LHCN-M2 (cell line): ENCODE results near the gene ZBTB21. TPM values are rescaled to one million over a fixed set of nuclear protein-coding genes. Genes with fewer than 3 reads are reported as not detected.
"Not testable (repeated sequence)": the region's sequence is repeated elsewhere in the genome, so short reads cannot be mapped to it uniquely, and the experiment has no call there.

ENCODE experiments used
- DNase-seq: peaks from one replicate; pipeline ENCODE4 v3.0.0-alpha.2; 2012; ENCODE audit warnings: low read depth
- total RNA-seq: library from RNA; depleted of rRNA; stranded (reverse); fragments of >200 nt; gene quantifications from 2 replicates; pipeline ENCODE4 v1.2.3, GENCODE V29; 2014

ZBTB21 gene
- total RNA-seq, 1 experiment from 2014 or later = 8.3 TPM

DNA sequence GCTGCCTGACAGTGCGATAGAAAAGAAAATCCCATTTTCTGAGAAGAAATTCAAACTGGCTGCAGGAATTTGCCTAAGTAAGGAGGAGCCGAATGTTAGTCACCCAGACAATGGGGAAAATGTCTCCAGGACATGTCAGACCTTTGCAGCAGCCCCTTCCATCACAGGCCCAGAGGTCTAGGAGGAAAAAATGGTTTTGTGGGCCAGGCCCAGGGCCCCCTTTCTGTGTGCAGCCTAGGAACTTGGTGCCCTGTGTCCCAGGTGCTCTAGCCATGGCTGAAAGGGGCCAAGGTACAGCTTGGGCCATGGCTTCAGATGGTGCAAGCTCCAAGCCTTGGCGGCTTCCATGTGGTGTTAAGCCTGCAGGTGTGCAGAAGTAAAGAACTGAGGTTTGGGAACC, 14.6 kb downstream of the ZBTB21 start:
- DNase-seq = no peak

DNA sequence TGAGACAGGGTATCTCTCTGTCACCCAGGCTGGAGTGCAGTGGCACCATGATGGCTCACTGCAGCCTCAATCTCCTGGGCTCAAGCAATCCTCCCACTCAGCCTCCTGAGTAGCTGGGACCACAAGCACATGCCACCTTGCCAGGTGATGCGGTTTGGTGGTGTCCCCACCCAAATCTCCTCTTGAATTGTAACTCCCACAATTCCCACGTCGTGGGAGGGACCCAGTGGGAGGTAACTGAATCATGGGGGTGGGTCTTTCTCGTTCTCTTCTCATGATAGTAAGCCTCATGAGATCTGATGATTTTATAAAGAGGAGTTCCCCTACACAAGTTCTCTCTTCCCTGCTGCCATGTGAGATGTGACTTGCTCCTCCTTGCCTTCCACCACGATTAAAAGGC, 15.5 kb downstream of the ZBTB21 start:
- DNase-seq = not testable (repeated sequence)

DNA sequence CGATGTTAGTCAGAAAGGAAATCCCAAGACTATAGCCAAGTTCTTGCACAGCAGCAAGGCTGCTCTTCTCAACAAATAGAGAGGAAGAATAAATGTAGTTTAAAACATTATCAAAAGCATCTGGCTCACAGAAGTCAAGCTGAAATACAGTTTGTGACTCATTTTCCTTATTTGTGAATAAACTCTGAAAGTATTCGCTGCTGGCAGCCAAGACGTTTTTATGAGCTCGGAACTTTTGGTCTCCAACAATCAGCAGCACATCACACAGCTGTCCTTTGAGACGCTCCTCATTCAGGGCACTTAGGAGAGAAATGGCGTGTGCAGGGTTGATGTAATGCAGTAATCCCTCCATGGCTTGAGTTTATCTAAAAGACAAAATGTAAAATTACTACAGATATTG, 16.4 kb downstream of the ZBTB21 start:
- DNase-seq = peak; percentile 81

DNA sequence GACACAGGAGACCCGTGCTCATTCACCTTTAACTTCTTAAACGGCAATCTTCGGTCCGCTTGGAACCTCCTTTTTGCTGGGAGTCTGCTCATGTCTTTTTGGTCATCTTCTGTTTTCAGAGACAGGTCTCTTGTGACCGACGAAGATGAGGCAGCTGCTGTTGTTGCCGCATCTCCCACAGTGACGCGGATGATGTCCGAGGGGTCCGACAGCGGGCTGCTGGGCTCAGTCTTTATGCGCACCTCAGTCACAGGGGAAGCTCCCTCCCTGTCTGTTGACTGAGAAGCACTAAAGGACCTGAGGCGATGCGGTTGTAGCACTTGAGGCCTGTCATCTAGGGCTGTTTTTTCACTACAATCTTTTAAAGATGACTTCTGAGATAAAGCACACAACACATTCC, 17.6 kb downstream of the ZBTB21 start:
- no peak for DNase-seq

DNA sequence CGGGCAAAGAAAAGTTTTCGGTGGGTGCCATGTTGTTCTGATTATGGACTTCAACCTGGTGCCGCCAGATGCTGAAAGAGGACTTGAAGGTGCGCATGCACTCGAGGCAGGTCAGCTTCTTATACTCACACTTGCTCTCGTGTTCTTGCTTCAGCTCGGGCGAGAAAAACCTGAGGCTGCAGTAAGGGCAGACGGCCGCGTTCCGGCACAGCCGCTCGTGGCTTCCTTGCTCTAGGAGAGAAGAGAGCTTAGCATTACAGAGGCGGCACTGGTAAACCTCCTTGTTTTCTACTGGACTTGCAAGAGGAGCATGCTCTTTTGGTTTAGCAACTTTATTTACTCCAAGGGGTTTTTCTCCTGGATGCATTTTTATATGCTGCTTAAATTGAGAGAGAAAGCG, 18.5 kb downstream of the ZBTB21 start:
- DNase-seq = no peak

DNA sequence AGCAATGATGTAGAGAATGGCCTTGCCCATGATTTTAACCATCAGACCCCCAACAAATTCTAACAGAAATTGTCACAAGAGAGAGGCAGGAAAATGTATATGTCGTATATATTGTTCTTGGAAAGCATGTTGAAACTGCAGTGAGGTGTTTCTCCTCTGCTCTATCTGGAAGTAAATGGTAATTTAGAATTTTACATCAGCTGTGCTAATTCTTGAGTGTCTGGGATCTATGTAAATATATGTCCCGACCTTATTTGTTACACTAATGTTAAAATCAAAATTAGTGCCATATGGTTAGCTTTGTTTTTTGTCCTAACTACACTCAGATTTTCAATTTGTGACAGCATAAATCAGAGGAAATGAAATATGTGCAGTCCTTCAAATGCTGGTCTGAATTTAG, 20.5 kb downstream of the ZBTB21 start:
- DNase-seq = no peak

DNA sequence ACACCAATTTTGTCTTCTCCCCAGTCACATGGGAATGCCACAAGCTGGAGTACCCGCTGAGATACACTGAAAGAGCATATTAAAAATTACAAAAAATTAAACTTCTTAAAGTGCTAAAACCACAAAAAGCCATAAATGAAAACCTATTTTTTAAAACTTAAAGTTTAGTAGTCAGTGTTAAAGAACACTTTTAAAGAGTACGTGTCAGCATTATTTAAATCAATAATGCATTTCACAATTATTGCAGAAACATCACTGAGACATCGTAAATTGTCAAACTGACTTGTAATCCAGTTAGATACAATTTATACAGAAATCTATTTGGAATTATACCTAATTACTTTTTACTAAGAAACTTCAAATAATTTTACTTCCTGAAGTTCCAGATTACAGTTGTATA, 22.9 kb downstream of the ZBTB21 start:
- DNase-seq = no peak

DNA sequence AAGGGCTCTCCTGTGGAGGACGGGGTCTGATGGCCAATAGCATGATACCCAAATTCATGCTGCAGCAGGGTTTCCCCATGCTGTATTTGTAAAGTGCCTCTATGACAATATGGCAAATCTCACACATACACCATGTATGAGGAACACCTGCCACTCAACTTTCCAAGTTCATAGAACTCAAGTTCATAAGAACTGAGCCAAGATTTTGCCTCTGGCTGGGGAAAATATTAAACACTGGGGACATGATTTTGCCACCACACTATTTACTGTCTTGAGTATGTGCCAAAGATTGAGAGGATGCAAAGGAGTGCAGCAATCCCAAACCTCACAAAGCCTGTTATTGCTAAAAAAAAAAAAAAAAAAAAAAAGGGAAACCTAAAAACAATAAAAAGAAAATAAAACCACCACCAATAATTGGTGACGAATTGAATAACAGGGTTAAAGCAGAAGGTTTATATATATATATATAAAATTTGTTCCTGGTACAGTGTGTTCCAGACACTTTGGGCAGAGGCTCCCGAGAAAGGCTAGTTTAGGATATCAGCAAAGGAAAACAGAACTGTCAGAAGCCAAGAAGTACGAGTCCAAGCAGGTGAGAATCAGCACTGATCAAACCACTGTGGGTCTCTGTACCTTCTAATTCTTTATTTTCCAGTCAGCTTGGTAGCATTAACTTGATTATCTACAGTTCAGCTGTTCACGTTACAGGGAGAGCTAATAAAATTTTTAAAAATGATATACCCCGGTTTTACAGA, 24.3 kb downstream of the ZBTB21 start:
- DNase-seq = no peak

DNA sequence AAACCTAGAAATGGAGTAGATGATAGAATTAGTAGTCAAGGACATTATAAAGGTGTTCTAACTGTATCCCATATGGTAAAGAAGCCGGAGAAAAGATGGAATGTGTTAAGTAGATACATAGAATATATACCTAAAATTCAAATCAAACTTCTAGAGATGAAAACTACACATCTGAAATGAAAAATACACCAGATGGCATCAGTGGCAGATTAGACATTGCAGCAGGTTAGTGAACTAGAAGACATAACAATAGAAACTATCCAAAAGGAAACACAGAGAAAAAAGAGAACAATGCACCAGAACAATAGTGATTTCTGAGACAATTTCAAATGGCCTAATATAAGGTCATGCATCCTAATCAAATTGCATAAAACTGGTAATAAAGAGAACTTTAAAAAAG, 26.9 kb downstream of the ZBTB21 start:
- DNase-seq = no peak

DNA sequence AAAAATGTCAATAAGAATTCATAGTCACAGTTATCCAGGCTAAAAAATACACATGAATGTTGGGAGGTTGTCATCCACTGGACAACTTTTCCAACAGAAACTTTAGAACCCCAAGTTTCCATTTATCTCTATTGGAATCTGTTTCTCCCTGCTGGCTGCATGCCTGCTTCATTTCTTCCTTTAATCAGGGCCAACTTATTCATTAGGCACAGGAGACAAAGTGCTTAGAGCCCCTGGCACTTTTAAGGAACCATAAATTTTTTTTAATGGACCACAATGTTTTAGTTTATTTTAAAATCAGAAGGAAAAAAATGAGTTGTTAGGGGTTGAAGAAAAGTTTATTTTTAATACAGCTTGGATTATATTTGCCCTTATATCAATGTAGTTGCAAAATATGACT, 29.6 kb downstream of the ZBTB21 start:
- no peak for DNase-seq

DNA sequence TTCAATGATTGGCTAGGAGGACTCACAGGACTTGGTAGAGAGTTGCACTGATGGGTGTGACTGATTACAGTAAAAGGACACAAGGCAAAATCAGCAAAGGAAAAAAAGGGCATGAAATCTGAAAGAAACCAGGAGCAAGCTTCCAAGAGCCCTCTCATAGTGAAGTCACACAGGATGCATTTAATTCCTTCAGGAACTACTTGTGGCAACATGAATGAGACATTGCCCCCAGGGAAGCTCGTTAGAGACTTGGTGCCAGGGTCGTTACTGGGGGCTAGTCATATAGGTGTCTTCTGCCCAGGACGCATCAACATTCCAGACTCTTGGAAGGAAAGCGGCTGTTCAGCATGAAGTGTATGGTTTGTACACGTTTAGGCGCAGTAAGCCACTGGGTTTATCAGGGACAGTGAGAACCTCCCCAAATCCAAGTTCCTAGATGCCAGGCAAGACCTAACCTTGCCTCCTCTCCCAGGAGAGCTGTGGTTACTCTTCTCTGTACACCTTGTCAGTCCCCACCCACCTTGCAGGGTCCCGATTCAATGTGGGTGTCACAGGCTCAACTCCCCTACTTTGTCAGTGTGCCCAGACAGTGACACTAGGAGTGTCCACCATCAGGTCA, 30.3 kb downstream of the ZBTB21 start:
- no peak for DNase-seq

DNA sequence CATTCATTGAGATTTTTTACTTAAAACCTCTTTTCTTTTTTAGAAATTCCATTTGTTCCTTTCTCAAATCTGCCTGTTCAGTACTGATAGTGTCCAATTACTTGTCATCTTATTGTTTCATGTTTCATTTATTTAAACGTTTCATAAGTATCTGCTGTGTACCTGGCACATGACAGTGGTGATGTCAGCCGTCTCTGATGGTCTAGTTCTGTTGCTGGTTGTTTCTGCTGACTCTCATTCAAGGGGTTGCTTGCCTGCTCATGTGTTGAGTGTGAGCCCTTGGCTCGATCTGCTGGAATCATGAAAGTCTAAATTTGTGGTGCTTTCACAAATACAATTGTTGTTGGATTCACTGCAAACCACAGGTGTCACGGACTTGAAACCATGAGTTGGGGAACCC, 30.8 kb downstream of the ZBTB21 start:
- DNase-seq = no peak

DNA sequence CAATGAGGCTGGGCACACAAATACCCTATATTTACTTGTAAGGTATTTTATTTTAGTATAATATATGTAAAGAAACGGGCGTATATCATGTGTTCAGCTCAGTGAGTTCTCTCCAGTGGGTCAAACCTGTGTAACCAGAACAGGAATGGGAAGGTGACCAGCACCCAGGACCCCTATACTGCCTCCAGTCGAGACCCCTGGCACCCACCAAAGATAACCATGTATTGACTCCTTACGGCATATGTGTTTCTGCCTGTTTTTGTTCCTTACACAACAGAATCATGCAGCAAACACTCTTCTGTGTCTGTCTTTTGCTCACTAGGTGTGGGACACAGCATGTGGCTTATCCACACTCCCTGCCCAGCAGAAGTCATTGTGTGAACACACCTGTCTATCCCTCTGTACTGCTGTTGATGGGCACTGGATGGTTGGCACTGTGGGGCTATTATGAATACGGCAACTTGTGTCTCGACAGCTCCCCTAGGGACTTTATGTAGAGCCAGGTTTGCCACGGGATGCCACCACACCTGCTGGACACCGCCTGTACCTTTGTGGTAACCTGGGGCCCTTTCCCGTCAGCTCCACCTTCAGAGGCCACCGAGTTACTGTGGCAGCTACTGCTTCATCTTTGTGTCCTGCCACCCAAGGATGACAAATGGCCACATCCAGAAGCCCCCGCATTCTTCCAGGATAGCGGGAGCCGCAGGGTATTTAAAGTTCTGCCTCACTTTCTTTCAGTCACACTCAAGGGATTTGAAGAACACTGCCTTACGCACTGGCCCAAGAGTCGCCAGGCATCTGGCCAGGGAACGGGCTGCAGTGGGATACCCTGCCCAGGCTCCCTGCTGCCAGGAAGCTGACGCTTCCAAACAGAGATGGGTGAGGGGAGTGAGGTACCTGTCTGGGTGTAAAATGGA, 32.9 kb downstream of the ZBTB21 start:
- no peak for DNase-seq

DNA sequence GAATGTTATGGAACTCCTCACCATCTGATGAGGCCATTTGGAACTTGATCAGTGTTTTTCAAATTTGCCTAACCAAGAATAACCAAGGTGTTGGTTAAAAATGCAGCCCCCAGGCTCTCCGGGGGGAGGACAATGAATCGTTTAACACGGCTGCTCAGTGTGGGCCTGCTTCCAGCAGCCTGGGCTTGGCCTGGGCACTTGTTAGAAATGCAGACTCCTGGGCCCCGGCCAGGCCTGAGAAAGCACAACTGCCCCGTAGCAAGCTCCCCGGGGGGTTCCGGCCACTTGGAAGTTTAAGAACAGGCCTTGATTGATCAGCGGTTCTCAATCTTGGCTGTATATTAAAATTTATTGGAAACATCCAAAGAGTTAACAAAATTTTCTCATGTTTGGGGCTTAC, 33.5 kb downstream of the ZBTB21 start:
- DNase-seq = no peak

DNA sequence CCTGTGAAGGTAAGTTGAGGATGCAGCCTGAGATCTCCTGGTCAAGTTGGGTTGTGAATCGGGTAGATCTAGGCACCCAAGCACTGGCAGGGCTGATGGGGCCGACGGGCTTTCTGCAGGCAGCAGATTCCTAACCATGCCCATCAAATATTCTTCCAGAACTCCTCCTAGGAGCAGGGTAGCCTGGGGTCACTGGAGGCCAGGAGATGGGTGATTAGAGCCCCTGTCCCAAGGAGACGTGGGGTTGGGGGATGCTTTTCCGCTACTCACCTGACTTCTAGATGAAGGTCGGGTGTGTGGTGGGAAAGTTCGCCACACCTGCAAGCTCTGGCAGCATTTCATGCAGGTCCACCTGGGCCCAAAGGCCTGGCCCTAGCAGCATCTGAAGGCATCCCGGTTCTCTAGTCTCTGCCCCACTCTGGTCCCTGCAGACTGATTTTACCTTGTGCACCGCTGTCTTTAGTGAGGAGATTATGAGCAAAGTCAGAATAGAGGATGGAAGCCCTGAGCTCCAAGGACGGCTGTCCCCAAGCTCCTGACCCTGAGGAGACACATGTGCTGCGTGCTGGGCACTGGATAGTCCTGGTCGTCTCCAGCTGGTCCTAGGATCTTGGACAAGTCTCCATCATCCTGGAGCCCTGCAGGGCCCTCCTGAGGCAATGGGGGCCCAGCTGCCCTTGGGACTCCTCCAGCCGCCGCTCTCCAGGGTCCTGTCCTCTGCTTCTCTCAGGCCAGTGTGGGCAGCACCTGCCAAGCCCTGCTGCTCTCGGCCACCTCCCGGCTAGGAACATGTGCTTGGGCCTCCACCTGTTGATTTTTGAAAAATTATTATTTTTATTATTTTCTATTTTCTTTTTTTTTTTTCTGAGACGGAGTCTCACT, 34.5 kb downstream of the ZBTB21 start:
- no peak for DNase-seq

DNA sequence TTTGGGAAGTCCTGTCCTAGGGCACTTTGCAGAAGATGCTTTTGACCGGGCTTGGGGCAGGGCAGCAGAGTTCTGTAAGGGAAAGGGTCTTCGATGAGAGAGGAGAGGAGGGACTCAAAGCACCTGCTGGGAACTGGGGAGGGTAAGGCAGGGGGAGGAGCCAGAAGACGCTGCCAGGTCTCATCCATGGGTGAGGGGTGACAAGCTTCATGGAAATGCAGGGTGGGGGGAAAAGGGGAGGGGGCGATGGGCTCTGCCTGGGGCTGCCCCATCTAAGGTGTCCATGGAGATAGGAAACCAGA, 35.5 kb downstream of the ZBTB21 start:
- DNase-seq = no peak

DNA sequence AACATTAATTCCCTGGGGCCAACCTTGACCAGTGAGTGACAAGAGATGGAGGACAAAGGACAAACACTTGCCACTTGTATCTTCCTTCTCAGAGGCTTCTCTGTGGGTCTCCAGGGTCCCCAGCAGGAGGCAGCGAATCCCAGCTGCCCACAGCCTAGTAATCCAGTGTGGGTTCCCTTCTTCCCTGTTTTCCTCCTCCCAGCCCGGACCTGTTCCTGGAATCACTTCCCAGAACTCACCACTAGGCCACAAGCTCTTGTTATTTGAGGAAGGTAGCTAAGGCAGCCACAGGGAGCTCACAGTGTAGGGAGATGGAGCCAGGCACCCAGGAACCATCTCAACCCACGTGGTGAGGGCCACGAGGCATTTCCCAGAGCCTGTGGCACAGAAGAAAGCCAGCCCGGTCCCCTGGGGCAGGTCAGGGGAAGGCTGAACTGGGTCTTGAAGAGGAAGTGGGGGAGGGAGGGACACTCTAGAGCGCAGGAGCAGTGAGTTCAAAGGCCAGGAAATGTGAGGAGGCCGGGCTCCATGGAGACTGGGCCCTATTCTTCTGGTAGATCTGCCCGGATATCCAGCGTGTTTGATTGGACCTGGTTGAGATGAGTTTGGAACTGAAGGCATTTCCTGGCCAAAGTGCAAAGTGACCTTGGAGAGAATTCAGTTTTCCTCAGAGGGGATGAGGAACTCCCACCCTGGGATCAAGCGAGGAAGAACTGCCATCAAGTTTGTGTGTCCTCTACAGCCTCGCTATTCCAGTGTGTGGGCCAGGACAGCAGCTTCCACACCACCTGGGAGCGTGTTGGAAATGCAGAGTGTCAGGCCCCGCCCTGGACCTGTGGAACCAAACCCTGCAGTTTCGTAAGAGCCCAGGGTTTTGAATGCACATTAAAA, 36.1 kb downstream of the ZBTB21 start:
- no peak for DNase-seq

DNA sequence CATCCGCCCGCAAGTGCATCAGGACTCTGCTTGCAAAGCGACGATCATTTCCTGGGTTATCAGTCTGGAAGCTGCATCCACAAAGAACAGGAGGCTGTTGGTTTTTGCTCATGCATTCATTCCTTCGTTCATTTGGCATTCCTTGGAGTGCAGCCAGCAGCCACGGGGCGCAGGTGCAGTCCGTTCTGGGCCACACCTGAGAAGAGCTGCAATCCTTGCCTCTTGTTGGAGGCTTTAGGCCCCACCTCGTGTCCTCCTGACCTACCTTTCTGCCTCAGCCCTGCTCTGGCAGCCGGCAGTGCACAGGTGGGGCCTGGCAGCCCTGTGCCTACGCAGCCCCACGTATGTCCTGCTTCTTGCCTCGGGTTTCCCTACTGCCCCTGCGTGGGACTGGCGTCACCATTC, 36.7 kb downstream of the ZBTB21 start:
- DNase-seq = no peak

DNA sequence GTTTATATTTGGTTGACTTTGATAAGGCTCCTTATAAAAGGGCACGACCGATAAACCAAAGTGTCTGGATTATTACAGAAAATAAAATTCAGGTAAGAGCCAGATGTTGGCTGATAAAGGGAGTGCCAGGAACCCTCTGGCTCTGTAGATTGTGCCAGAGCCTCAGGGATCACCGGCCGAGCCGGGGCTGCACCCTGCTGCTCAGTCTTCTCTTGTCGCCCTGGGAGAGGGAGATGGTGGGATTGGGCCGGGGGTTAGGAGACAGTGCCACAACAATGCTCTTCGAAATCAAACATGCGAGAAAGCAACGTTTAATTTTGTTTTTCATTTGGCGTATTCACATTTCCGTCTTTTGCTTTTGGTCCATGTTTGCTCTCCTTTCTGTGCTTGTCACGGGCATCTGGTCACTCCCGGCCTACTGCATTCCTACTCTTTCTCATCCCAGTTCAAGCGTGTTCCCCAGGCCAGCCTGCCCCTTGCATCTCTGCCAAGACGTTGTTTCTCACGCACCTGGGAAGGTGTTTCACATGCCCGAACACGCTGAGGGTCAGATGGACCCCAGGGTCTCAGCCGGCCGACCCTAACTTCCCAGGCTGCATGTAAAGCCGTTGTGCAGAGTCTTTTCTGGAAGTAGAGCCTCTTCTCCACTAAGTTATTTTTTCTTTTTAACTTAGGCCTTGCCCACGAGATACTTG, 37.5 kb downstream of the ZBTB21 start:
- DNase-seq = no peak

DNA sequence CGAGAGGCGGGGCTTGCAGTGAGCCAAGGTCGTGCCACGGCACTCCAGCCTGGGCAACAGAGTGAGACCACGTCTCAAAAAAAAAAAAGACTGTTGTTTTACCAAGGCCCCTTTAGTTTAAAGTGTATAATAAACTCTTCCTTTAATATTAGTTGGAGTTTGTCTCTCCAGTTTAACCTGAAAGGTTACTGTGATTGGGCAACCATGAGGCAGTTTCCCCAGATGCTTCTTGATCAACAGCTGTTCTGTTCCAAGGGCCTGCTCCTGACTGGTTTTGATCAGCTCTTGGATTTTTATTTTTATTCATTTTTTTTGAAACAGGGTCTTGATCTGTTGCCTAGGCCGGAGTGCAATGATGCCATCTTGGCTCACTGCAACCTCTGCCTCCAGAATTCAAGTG, 38.3 kb downstream of the ZBTB21 start:
- no peak for DNase-seq
